Tibial nerve (tissue), 4 donors: ENCODE measurements around the gene HAUS7. TPM values are rescaled to one million over a fixed set of nuclear protein-coding genes. Genes with fewer than 3 reads are reported as not detected.

Source experiments
- DNase-seq, 2 donors: peaks; one replicate each; pipeline ENCODE4 v3.0.0-alpha.2; 2019; ENCODE audit warnings: low spot score in 2 of 2
- H3K27ac ChIP-seq, 4 donors: fragments of 200-600 bp; sonication (generic) in 3 of 4; one replicate each; pipeline ENCODE4 v1.5.1; 2017 to 2019; ENCODE audit warnings: mild to moderate bottlenecking in 1 of 4
- H3K27me3 ChIP-seq, 2 donors: fragments of 200-600 bp; sonication (generic) in 1 of 2; one replicate each; pipeline versions ENCODE4 v1.5.1 to v1.6.0; 2017 to 2019
- H3K36me3 ChIP-seq, 3 donors: fragments of 200-600 bp; sonication (generic); one replicate each; pipeline ENCODE4 v1.5.1; 2018 to 2019
- H3K4me1 ChIP-seq, 4 donors: fragments of 200-600 bp; sonication (generic) in 3 of 4; one replicate each; pipeline ENCODE4 v1.5.1; 2017 to 2019
- H3K4me3 ChIP-seq, 4 donors: fragments of 200-600 bp; sonication (generic) in 3 of 4; one replicate each; pipeline ENCODE4 v1.5.1; 2017 to 2019; ENCODE audit warnings: mild to moderate bottlenecking in 1 of 4, moderate library complexity in 1 of 4
- H3K9me3 ChIP-seq, 4 donors: fragments of 200-600 bp; sonication (generic) in 3 of 4; one replicate each; pipeline ENCODE4 v1.5.1; 2017 to 2019
- CTCF ChIP-seq, 5 experiments: fragments of 200-600 bp in 3 of 5; fragments of 450-650 bp in 2 of 5; sonication (generic) in 3 of 5; IDR thresholded peaks; one replicate each; pipeline ENCODE4 v1.5.1; 2016 to 2019; ENCODE audit warnings: antibody characterized with exemption in 5 of 5, mild to moderate bottlenecking in 3 of 5, moderate library complexity in 2 of 5
- EP300 ChIP-seq, 2 donors: sonication (generic); formaldehyde crosslinking; IDR thresholded peaks; one replicate each; pipeline ENCODE4 v1.6.1; 2017; ENCODE audit warnings: antibody characterized with exemption in 2 of 2, mild to moderate bottlenecking in 1 of 2
- POLR2A ChIP-seq, 2 donors: fragments of 450-650 bp; IDR thresholded peaks; one replicate each; pipeline ENCODE4 v1.6.1; 2017; ENCODE audit warnings: antibody characterized with exemption in 2 of 2, mild to moderate bottlenecking in 2 of 2, moderate library complexity in 2 of 2
- WGBS, 2 donors: methylation state at CpG; one replicate each; pipeline ENCODE4 v1.1.5; 2018; 5-methylcytosine and 5-hydroxymethylcytosine counted together
- total RNA-seq, 4 donors: library from RNA; depleted of rRNA; stranded (reverse); fragments of >200 nt; gene quantifications; one replicate each; pipeline ENCODE4 v1.1.0, GENCODE V29; 2016

The HAUS7 gene
- total RNA-seq, 4 donors from 2014 or later, result 27.8 to 79.8 (median 30.6) TPM

GRCh38 chrX:153457136-153457825 is 13.1 kb downstream of the HAUS7 start:
- WGBS, 2 donors, result 80 to 87% methylated on average over 1 to 15 of the region's 18 CpGs
- no peaks in the 10 kb centered on the region for H3K9me3 ChIP-seq
- no peak overlapping the region for H3K27ac ChIP-seq
- DNase-seq, result no peak
- peaks cover 0 to 41% (median 0%) of the 10 kb centered on the region in 3 donors for H3K36me3 ChIP-seq
- TF ChIP-seq POLR2A (IDR thresholded peaks at IDR 0.05) (no peak), EP300 (IDR thresholded peaks at IDR 0.05) (no peak), CTCF (IDR thresholded peaks at IDR 0.05) (no peak)
- H3K4me1 ChIP-seq, result no peaks in the 10 kb centered on the region
- no peaks in the 10 kb centered on the region for H3K27me3 ChIP-seq
- H3K4me3 ChIP-seq, result no peak overlapping the region

- peaks cover 0 to 37% (median 0%) of the 10 kb centered on the region in 3 donors for H3K36me3 ChIP-seq
- H3K27ac ChIP-seq, result no peak overlapping the region
- H3K4me1 ChIP-seq, result no peaks in the 10 kb centered on the region
- no peaks in the 10 kb centered on the region for H3K27me3 ChIP-seq
- no peak for TF ChIP-seq CTCF (IDR thresholded peaks at IDR 0.05)
- TF ChIP-seq POLR2A (IDR thresholded peaks at IDR 0.05), result no peak
- no peak for TF ChIP-seq EP300 (IDR thresholded peaks at IDR 0.05)
- H3K4me3 ChIP-seq, result no peak overlapping the region
- DNase-seq, result no peak
- WGBS, 2 donors, result 88% methylated on average over 9 of the region's 9 CpGs
- no peaks in the 10 kb centered on the region for H3K9me3 ChIP-seq
These were observed 13.7 kb downstream of the HAUS7 start for GRCh38 chrX:153456704-153457103.

- no peak for DNase-seq
- no peak for TF ChIP-seq CTCF (IDR thresholded peaks at IDR 0.05)
- no peak for TF ChIP-seq EP300 (IDR thresholded peaks at IDR 0.05)
- no peak for TF ChIP-seq POLR2A (IDR thresholded peaks at IDR 0.05)
- Histone ChIP-seq H3K4me3 (no peak overlapping the region), H3K4me1 (no peaks in the 10 kb centered on the region), H3K27ac (no peak overlapping the region), H3K9me3 (no peaks in the 10 kb centered on the region), H3K36me3 (peaks cover 0 to 34% (median 0%) of the 10 kb centered on the region in 3 donors), H3K27me3 (no peaks in the 10 kb centered on the region)
- WGBS, 2 donors, result 86% methylated on average over 12 of the region's 12 CpGs; no CpG with 5 or more reads in 1 of the 2 donors
These were observed 14.2 kb downstream of the HAUS7 start for GRCh38 chrX:153456161-153456560.

GRCh38 chrX:153455571-153455970 is 14.8 kb downstream of the HAUS7 start:
- DNase-seq, result no peak
- Histone ChIP-seq H3K27ac (no peak overlapping the region), H3K36me3 (peaks cover 0 to 37% (median 0%) of the 10 kb centered on the region in 3 donors), H3K27me3 (no peaks in the 10 kb centered on the region), H3K4me1 (no peaks in the 10 kb centered on the region), H3K9me3 (no peaks in the 10 kb centered on the region), H3K4me3 (no peak overlapping the region)
- WGBS, 2 donors, result 73 to 88% methylated on average over 13 to 14 of the region's 16 CpGs
- TF ChIP-seq POLR2A (IDR thresholded peaks at IDR 0.05) (no peak), CTCF (IDR thresholded peaks at IDR 0.05) (no peak), EP300 (IDR thresholded peaks at IDR 0.05) (no peak)

GRCh38 chrX:153454901-153455550 is 15.3 kb downstream of the HAUS7 start:
- no peak for DNase-seq
- 92% methylated on average over 16 of the region's 16 CpGs; no CpG with 5 or more reads in 1 of the 2 donors for WGBS, 2 donors

More at GRCh38 chrX:153454901-153455550, 15.3 kb downstream of the HAUS7 start:
- TF ChIP-seq EP300 (IDR thresholded peaks at IDR 0.05) (no peak), CTCF (IDR thresholded peaks at IDR 0.05) (no peak), POLR2A (IDR thresholded peaks at IDR 0.05) (no peak)
- peaks cover 0 to 42% (median 0%) of the 10 kb centered on the region in 3 donors for H3K36me3 ChIP-seq
- no peak overlapping the region for H3K27ac ChIP-seq
- no peak overlapping the region for H3K4me3 ChIP-seq
- no peaks in the 10 kb centered on the region for H3K27me3 ChIP-seq
- H3K9me3 ChIP-seq, result no peaks in the 10 kb centered on the region
- no peaks in the 10 kb centered on the region for H3K4me1 ChIP-seq
